H9 (cell line): Measurements from ENCODE around the gene DNAJC5. TPM values are rescaled to one million over a fixed set of nuclear protein-coding genes. Genes with fewer than 3 reads are reported as not detected.

Source experiments
- DNase-seq: peaks from one replicate; pipeline ENCODE4 v3.0.0-alpha.2; 2017
- H2AFZ ChIP-seq: one replicate; pipeline ENCODE4 v1.6.1; 2013; ENCODE audit warnings: mild to moderate bottlenecking, low read length, control low read depth, moderate library complexity
- H2AK5ac ChIP-seq: 2 replicates; pipeline ENCODE4 v1.6.1; 2013; ENCODE audit warnings: low read length, control low read depth, mixed read lengths; ENCODE audit not compliant: insufficient read length
- H2BK120ac ChIP-seq: one replicate; pipeline ENCODE4 v1.6.1; 2013; ENCODE audit warnings: low read depth, mild to moderate bottlenecking, low read length, control low read depth, inconsistent platforms; ENCODE audit not compliant: poor library complexity, severe bottlenecking
- H2BK12ac ChIP-seq: 2 replicates; pipeline ENCODE4 v1.6.1; 2013; ENCODE audit warnings: low read length, control low read depth, mixed read lengths, low read depth; ENCODE audit not compliant: insufficient read length
- H2BK15ac ChIP-seq: 2 replicates; pipeline ENCODE4 v1.6.1; 2013; ENCODE audit warnings: low read depth, low read length, control low read depth
- H2BK20ac ChIP-seq: one replicate; pipeline ENCODE4 v1.6.1; 2013; ENCODE audit warnings: low read depth, mild to moderate bottlenecking, low read length, control low read depth, inconsistent platforms; ENCODE audit not compliant: poor library complexity, severe bottlenecking
- H2BK5ac ChIP-seq: 2 replicates; pipeline ENCODE4 v1.6.1; 2013; ENCODE audit warnings: low read length, control low read depth, mixed read lengths; ENCODE audit not compliant: insufficient read length
- H3K14ac ChIP-seq: 2 replicates; pipeline ENCODE4 v1.6.1; 2013; ENCODE audit warnings: low read length, control low read depth; ENCODE audit not compliant: insufficient read depth
- H3K18ac ChIP-seq: 2 replicates; pipeline ENCODE4 v1.6.1; 2013; ENCODE audit warnings: low read depth, mild to moderate bottlenecking, mixed read lengths, low read length, control low read depth; ENCODE audit not compliant: insufficient read length
- H3K23ac ChIP-seq: 2 replicates; pipeline ENCODE4 v1.6.1; 2013; ENCODE audit warnings: low read length, control low read depth, mixed read lengths, low read depth; ENCODE audit not compliant: insufficient read length
- H3K23me2 ChIP-seq: 2 replicates; pipeline ENCODE4 v1.6.1; 2013; ENCODE audit warnings: low read depth, mild to moderate bottlenecking, mixed read lengths, low read length, control low read depth; ENCODE audit not compliant: insufficient read length, poor library complexity, severe bottlenecking
- H3K27ac ChIP-seq: 2 replicates; pipeline ENCODE4 v1.5.1; 2013; ENCODE audit warnings: low read length, control low read depth, mixed read lengths, low read depth; ENCODE audit not compliant: insufficient read length
- H3K27me3 ChIP-seq: 2 replicates; pipeline ENCODE4 v1.6.1; 2013; ENCODE audit warnings: low read length, control low read depth, inconsistent platforms; ENCODE audit not compliant: insufficient read depth
- H3K4ac ChIP-seq: 2 replicates; pipeline ENCODE4 v1.6.1; 2013; ENCODE audit warnings: low read depth, mild to moderate bottlenecking, control low read depth, inconsistent platforms, low read length, moderate library complexity
- H3K4me1 ChIP-seq: 2 replicates; pipeline ENCODE4 v1.6.1; 2013; ENCODE audit warnings: low read length, control low read depth, inconsistent platforms; ENCODE audit not compliant: insufficient read depth
- H3K4me2 ChIP-seq: 2 replicates; pipeline ENCODE4 v1.6.1; 2013; ENCODE audit warnings: low read length, control low read depth, mixed read lengths; ENCODE audit not compliant: insufficient read length, insufficient read depth
- H3K56ac ChIP-seq: 2 replicates; pipeline ENCODE4 v1.6.1; 2013; ENCODE audit warnings: low read depth, mild to moderate bottlenecking, mixed read lengths, low read length, control low read depth; ENCODE audit not compliant: insufficient read length
- H3K79me1 ChIP-seq: 2 replicates; pipeline ENCODE4 v1.6.1; 2013; ENCODE audit warnings: low read depth, mild to moderate bottlenecking, moderate library complexity, low read length, control low read depth, inconsistent platforms; ENCODE audit not compliant: insufficient read depth, poor library complexity, severe bottlenecking
- H3K79me2 ChIP-seq: 2 replicates; pipeline ENCODE4 v1.6.1; 2013; ENCODE audit warnings: low read length, control low read depth, inconsistent platforms; ENCODE audit not compliant: insufficient read depth
- H3K9ac ChIP-seq: 2 replicates; pipeline ENCODE4 v1.6.1; 2013; ENCODE audit warnings: low read length, control low read depth, mixed read lengths; ENCODE audit not compliant: insufficient read length; ENCODE audit errors: extremely low read depth
- H3K9me3 ChIP-seq: one replicate; pipeline ENCODE4 v1.6.1; 2013; ENCODE audit warnings: low read depth, low read length, inconsistent platforms; ENCODE audit not compliant: control insufficient read depth
- H3T11ph ChIP-seq: one replicate; pipeline ENCODE4 v1.6.1; 2013; ENCODE audit warnings: mild to moderate bottlenecking, low read length, control low read depth, inconsistent platforms
- H4K20me1 ChIP-seq: one replicate; pipeline ENCODE4 v1.6.1; 2013; ENCODE audit not compliant: control insufficient read depth, insufficient read length, insufficient read depth
- H4K5ac ChIP-seq: 2 replicates; pipeline ENCODE4 v1.6.1; 2013; ENCODE audit warnings: low read depth, mild to moderate bottlenecking, mixed read lengths, low read length, control low read depth; ENCODE audit not compliant: insufficient read length
- H4K8ac ChIP-seq: replicated peaks from 2 replicates; pipeline ENCODE4 v1.6.1; 2013; ENCODE audit warnings: low read length, control low read depth, mixed read lengths, low read depth; ENCODE audit not compliant: insufficient read length
- H4K91ac ChIP-seq: 2 replicates; pipeline ENCODE4 v1.6.1; 2013; ENCODE audit warnings: low read depth, mild to moderate bottlenecking, moderate library complexity, mixed read lengths, low read length, control low read depth; ENCODE audit not compliant: insufficient read length
- H3K27ac Mint-ChIP-seq, 3 experiments: 2 replicates in 2 of 3; 3 replicates in 1 of 3; pipeline ENCODE4 v1.8.0; 2020 to 2021; ENCODE audit warnings: mixed read lengths in 3 of 3, mild to moderate bottlenecking in 1 of 3, moderate library complexity in 1 of 3
- H3K27me3 Mint-ChIP-seq: 2 replicates; pipeline ENCODE4 v1.8.0; 2021; ENCODE audit warnings: low read depth, mild to moderate bottlenecking, moderate library complexity, mixed read lengths
- H3K36me3 Mint-ChIP-seq, 3 experiments: 2 replicates in 2 of 3; 3 replicates in 1 of 3; pipeline ENCODE4 v1.8.0; 2020 to 2021; ENCODE audit warnings: low read depth in 3 of 3, mixed read lengths in 3 of 3; ENCODE audit not compliant: insufficient read depth in 1 of 3
- H3K4me1 Mint-ChIP-seq, 2 experiments: 2 replicates each; pipeline ENCODE4 v1.8.0; 2020; ENCODE audit warnings: mixed read lengths in 2 of 2
- H3K4me3 Mint-ChIP-seq, 2 experiments: 2 replicates in 1 of 2; 3 replicates in 1 of 2; pipeline ENCODE4 v1.8.0; 2020 to 2021; ENCODE audit warnings: mild to moderate bottlenecking in 2 of 2, mixed read lengths in 2 of 2, moderate library complexity in 1 of 2
- H3K9me3 Mint-ChIP-seq, 2 experiments: 2 replicates in 1 of 2; 3 replicates in 1 of 2; pipeline ENCODE4 v1.8.0; 2020; ENCODE audit warnings: mild to moderate bottlenecking in 2 of 2, mixed read lengths in 2 of 2, moderate library complexity in 1 of 2
- CTCF ChIP-seq: fragments of 200-600 bp; sonication (generic); conservative IDR thresholded peaks from 3 replicates; pipeline ENCODE4 v1.8.0; 2021; ENCODE audit warnings: antibody characterized with exemption, mild to moderate bottlenecking
- WGBS: extraction: QIAGEN DNeasy Blood & Tissue Kit; methylation state at CpG from one replicate; pipeline ENCODE4 v1.1.7; 2013; ENCODE audit warnings: missing lambda C conversion rate, low lambda C conversion rate, mixed read lengths; ENCODE audit not compliant: insufficient read length; ENCODE audit errors: extremely low coverage; 5-methylcytosine and 5-hydroxymethylcytosine counted together
- total RNA-seq: library from RNA; stranded (reverse); gene quantifications from 2 replicates; pipeline ENCODE4 v1.2.1, GENCODE V29; 2021

Gene DNAJC5
- total RNA-seq, 1 experiment from 2014 or later: 43.0 TPM

GRCh38 chr20:63973160-63973479 is 78.2 kb downstream of the DNAJC5 start:
- H3K79me2 ChIP-seq: no peaks in the 10 kb centered on the region
- H2BK5ac ChIP-seq: no peak overlapping the region
- DNase-seq: no peak
- H3K14ac ChIP-seq: no peak overlapping the region
- no peak overlapping the region for H3T11ph ChIP-seq
- peaks cover 11% of the 10 kb centered on the region for H3K23me2 ChIP-seq
- no peaks in the 10 kb centered on the region; the same call in 1 of the 2 replicates for H3K4me1 ChIP-seq
- no peak overlapping the region for H3K56ac ChIP-seq
- no peaks in the 10 kb centered on the region; the same call in 1 of the 2 replicates for H3K27me3 ChIP-seq
- no peak overlapping the region for H4K5ac ChIP-seq
- no peak overlapping the region for H3K4me2 ChIP-seq
- WGBS: no CpG with 5 or more reads among the region's 3 CpGs
- Mint-ChIP-seq H3K9me3 (no peaks in the 10 kb centered on the region), H3K4me1 (peaks cover 21 to 25% of the 10 kb centered on the region in 2 experiments), H3K4me3 (peak overlapping the region in 1 of 2 experiments; percentile 56; a peak in 4 of 5 replicates), H3K27me3 (peaks cover 15% of the 10 kb centered on the region), H3K27ac (no peak overlapping the region; a peak in 1 of 7 replicates), H3K36me3 (peaks cover 0 to 11% (median 8%) of the 10 kb centered on the region in 3 experiments; a peak in 5 of 7 replicates)
- no peaks in the 10 kb centered on the region for H3K79me1 ChIP-seq
- no peaks in the 10 kb centered on the region for H4K20me1 ChIP-seq
- no peak overlapping the region for H2BK12ac ChIP-seq
- no peak overlapping the region for H2AFZ ChIP-seq
- H2BK120ac ChIP-seq: no peak overlapping the region
- H3K9me3 ChIP-seq: peaks cover 3% of the 10 kb centered on the region
- no peak overlapping the region for H3K4ac ChIP-seq
- H2AK5ac ChIP-seq: no peak overlapping the region
- H3K27ac ChIP-seq: no peak overlapping the region
- H2BK20ac ChIP-seq: no peak overlapping the region
- H4K8ac ChIP-seq: no peak overlapping the region
- H3K23ac ChIP-seq: no peak overlapping the region
- no peak for TF ChIP-seq CTCF
- no peak overlapping the region for H3K18ac ChIP-seq
- H3K9ac ChIP-seq: no peak overlapping the region
- no peak overlapping the region for H2BK15ac ChIP-seq
- H4K91ac ChIP-seq: no peak overlapping the region
